GM23338 (cell line): ENCODE data around the gene RABGAP1L.

Experiments used
- CREB1 ChIP-seq: fragments of 250-450 bp; sonication (Bioruptor Pico); IDR thresholded peaks from 2 replicates; pipeline ENCODE4 v1.5.0; 2020; ENCODE audit warnings: low read depth, mild to moderate bottlenecking, moderate library complexity
- CTCF ChIP-seq, 2 experiments: fragments of 200-600 bp in 1 of 2; sonication (generic) in 1 of 2; conservative IDR thresholded peaks; 2 replicates each; pipeline versions ENCODE4 v1.5.1 to v1.6.1; 2016 to 2017; ENCODE audit warnings: antibody characterized with exemption in 2 of 2, low read depth in 2 of 2, mild to moderate bottlenecking in 2 of 2, moderate library complexity in 1 of 2
- EZH2 ChIP-seq: fragments of 200-600 bp; sonication (generic); IDR thresholded peaks from one replicate; pipeline ENCODE4 v1.8.0; 2017; ENCODE audit warnings: antibody characterized with exemption, mild to moderate bottlenecking, low read depth; ENCODE audit not compliant: unreplicated experiment
- EZH2phosphoT487 ChIP-seq: fragments of 200-600 bp; sonication (generic); IDR thresholded peaks from one replicate; pipeline ENCODE4 v1.8.1; 2018; ENCODE audit warnings: antibody characterized with exemption; ENCODE audit not compliant: unreplicated experiment
- REST ChIP-seq: IDR thresholded peaks from one replicate; pipeline ENCODE4 v1.6.1; 2018; ENCODE audit warnings: antibody characterized with exemption; ENCODE audit not compliant: unreplicated experiment
- ZNF114 ChIP-seq: fragments of 250-450 bp; sonication (Bioruptor Pico); IDR thresholded peaks from 2 replicates; pipeline ENCODE4 v1.5.0; 2020; ENCODE audit warnings: mild to moderate bottlenecking, moderate library complexity

DNA sequence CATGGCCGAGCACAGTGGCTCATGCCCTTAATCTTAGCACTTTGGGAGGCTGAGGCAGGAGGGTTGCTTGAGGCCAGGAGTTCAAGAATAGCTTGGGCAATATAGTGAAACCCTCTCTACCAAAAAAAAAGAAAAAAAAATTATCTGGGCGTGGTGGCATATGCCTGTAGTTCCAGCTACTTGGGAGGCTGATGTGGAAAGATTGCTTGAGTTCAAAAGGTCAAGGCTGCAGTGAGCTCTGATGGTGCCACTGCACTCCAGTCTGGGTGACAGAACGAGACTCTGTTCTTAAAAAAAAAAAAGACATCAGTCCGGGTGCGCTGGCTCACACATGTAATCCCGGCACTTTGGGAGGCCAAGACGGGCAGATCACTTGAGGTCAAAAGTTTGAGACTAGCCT lies 589.3 kb downstream of the RABGAP1L start:
- TF ChIP-seq CTCF (conservative IDR thresholded peaks at IDR 0.05; ENCODE audit: low read depth in 2 of 2) (no peak), REST (no peak), CREB1 (CRISPR knock-in tag) (no peak), EZH2 (no peak), EZH2phosphoT487 (no peak), ZNF114 (no peak)
